Endothelial cell of umbilical vein (primary cell): ENCODE measurements around the gene DLG3. TPM values are rescaled to one million over a fixed set of nuclear protein-coding genes. Genes with fewer than 3 reads are reported as not detected.

Experiments
- BruUV-seq: library from RNA; stranded (reverse); fragments of 400-500 nt; replicated peaks from 2 replicates; lab custom pipeline; 2021; lab: Mats Ljungman, UMichigan
- CTCF ChIA-PET: fragments of 300-600, 350-600 bp; sonication (Branson Sonifier 250); formaldehyde crosslinking; loops from one replicate; lab custom pipeline; 2021; ENCODE audit warnings: antibody characterized with exemption, inconsistent platforms; lab: Charles Lee
- POLR2A ChIA-PET: fragments of 300-600, 350-600 bp; sonication (Branson Sonifier 250); formaldehyde crosslinking; loops from one replicate; lab custom pipeline; 2021; ENCODE audit warnings: antibody characterized with exemption, inconsistent platforms; lab: Charles Lee
- DNase-seq: peaks from one replicate; pipeline ENCODE4 v3.0.0-alpha.2; 2011; ENCODE audit warnings: low read depth, low spot score
- FAIRE-seq: peaks from 2 replicates; lab custom pipeline; 2011; peaks lifted over from hg19 to GRCh38; lab: Jason Lieb, UNC
- H2AFZ ChIP-seq: 2 replicates; pipeline ENCODE4 v1.6.0; 2012; ENCODE audit warnings: low read depth, low read length, control low read depth, inconsistent platforms
- H3K27ac ChIP-seq: 2 replicates; pipeline ENCODE4 v1.5.1; 2011; ENCODE audit warnings: low read depth, mild to moderate bottlenecking, control low read depth, low read length, moderate library complexity; ENCODE audit not compliant: insufficient read depth
- H3K27me3 ChIP-seq, 2 experiments: 2 replicates each; pipeline versions ENCODE4 v1.6.0 to v1.6.1; 2011; ENCODE audit warnings: low read length in 2 of 2, mixed read lengths in 1 of 2; ENCODE audit not compliant: control insufficient read depth in 2 of 2, insufficient read depth in 2 of 2
- H3K36me3 ChIP-seq, 2 experiments: 2 replicates in 1 of 2; 3 replicates in 1 of 2; pipeline ENCODE4 v1.5.1; 2011; ENCODE audit warnings: low read length in 2 of 2, mild to moderate bottlenecking in 1 of 2, moderate library complexity in 1 of 2; ENCODE audit not compliant: control insufficient read depth in 2 of 2, insufficient read depth in 2 of 2; ENCODE audit errors: extremely low read depth in 1 of 2
- H3K4me1 ChIP-seq: 3 replicates; pipeline ENCODE4 v1.5.1; 2011; ENCODE audit warnings: mild to moderate bottlenecking, low read length; ENCODE audit not compliant: control insufficient read depth, insufficient read depth; ENCODE audit errors: extremely low read depth
- H3K4me2 ChIP-seq: 2 replicates; pipeline ENCODE4 v1.6.1; 2011; ENCODE audit warnings: low read length, control low read depth, mixed read lengths; ENCODE audit not compliant: insufficient read depth
- H3K4me3 ChIP-seq, 3 experiments: fragments of 200-600 bp in 1 of 3; sonication (generic), shearing (Covaris generic) in 1 of 3; replicated peaks in 1 of 3; 2 replicates each; pipeline ENCODE4 v1.5.1; 2011 to 2016; ENCODE audit warnings: control low read depth in 3 of 3, low read length in 3 of 3, mild to moderate bottlenecking in 2 of 3, inconsistent platforms in 1 of 3, low read depth in 1 of 3, moderate library complexity in 1 of 3; ENCODE audit not compliant: insufficient read depth in 1 of 3
- H3K79me2 ChIP-seq: 2 replicates; pipeline ENCODE4 v1.6.0; 2012; ENCODE audit warnings: low read length, inconsistent platforms; ENCODE audit not compliant: control insufficient read depth, insufficient read depth
- H3K9ac ChIP-seq: replicated peaks from 2 replicates; pipeline ENCODE3; 2011; ENCODE audit warnings: low read length, control low read depth; ENCODE audit not compliant: insufficient read depth; ENCODE audit errors: extremely low read depth
- H3K9me1 ChIP-seq: replicated peaks from 3 replicates; pipeline ENCODE4 v1.6.0; 2011; ENCODE audit warnings: mild to moderate bottlenecking, low read length; ENCODE audit not compliant: control insufficient read depth, insufficient read depth; ENCODE audit errors: extremely low read depth
- H3K9me3 ChIP-seq: replicated peaks from 2 replicates; pipeline ENCODE4 v1.5.1; 2012; ENCODE audit warnings: low read length, inconsistent platforms; ENCODE audit not compliant: control insufficient read depth, insufficient read depth
- H4K20me1 ChIP-seq: replicated peaks from 2 replicates; pipeline ENCODE3; 2011; ENCODE audit warnings: mild to moderate bottlenecking, low read length; ENCODE audit not compliant: control insufficient read depth, insufficient read depth; ENCODE audit errors: extremely low read depth
- EZH2 ChIP-seq: IDR thresholded peaks from 2 replicates; pipeline ENCODE4 v1.6.1; 2012; ENCODE audit warnings: borderline replicate concordance, low read depth, mild to moderate bottlenecking, moderate library complexity, low read length, inconsistent platforms; ENCODE audit not compliant: severe bottlenecking
- FOS ChIP-seq: IDR thresholded peaks from 2 replicates; pipeline ENCODE4 v1.6.1; 2011; ENCODE audit warnings: mild to moderate bottlenecking, low read length, moderate library complexity, borderline replicate concordance; ENCODE audit not compliant: insufficient read depth
- GATA2 ChIP-seq: IDR thresholded peaks from 2 replicates; pipeline ENCODE4 v1.7.0; 2011; ENCODE audit warnings: low read depth, mild to moderate bottlenecking, moderate library complexity, mixed read lengths, low read length; ENCODE audit not compliant: insufficient read length, insufficient read depth
- JUN ChIP-seq: IDR thresholded peaks from 2 replicates; pipeline ENCODE4 v1.6.1; 2011; ENCODE audit warnings: borderline replicate concordance, low read depth; ENCODE audit not compliant: insufficient read length, insufficient read depth
- MYC ChIP-seq: IDR thresholded peaks from one replicate; pipeline ENCODE4 v1.6.1; 2011; ENCODE audit warnings: mild to moderate bottlenecking, low read depth, low read length
- POLR2A ChIP-seq: IDR thresholded peaks from 2 replicates; pipeline ENCODE4 v1.6.1; 2012; ENCODE audit warnings: low read depth, mild to moderate bottlenecking, control low read depth, low read length
- POLR2AphosphoS5 ChIP-seq: IDR thresholded peaks from 2 replicates; pipeline ENCODE4 v1.6.1; 2012; ENCODE audit warnings: low read depth, mild to moderate bottlenecking, control low read depth, low read length, moderate library complexity; ENCODE audit not compliant: insufficient read depth
- dilution Hi-C: fragments of 300-500 bp; cut with MboI; formaldehyde crosslinking; loops from one replicate; pipeline ENCODE4 v1.15.0; 2019; ENCODE audit warnings: low sequenced_read_pairs; ENCODE audit not compliant: extremely low pct_ligation_motif_present
- intact Hi-C: fragments of 100-400 bp; cut with micrococcal nuclease; formaldehyde crosslinking; loops from one replicate; pipeline ENCODE4 v1.10.0; 2022
- polyA plus RNA-seq, 4 experiments: library from polyadenylated mRNA; depleted of rRNA in 3 of 4; stranded (reverse) in 3 of 4; unstranded in 1 of 4; fragments of >200 nt; gene quantifications; 2 replicates each; pipeline versions ENCODE4 v1.2.1 to v1.2.3, GENCODE V29; 2011 to 2012; ENCODE audit warnings: missing spikeins in 1 of 4
- total RNA-seq: library from RNA; stranded (reverse); gene quantifications from 2 replicates; pipeline ENCODE4 v1.2.3, GENCODE V29; 2021
- TF ChIP-seq, protein P1 (sequence below), 2 donors: IDR thresholded peaks; 1 replicate in 1 of 2; 2 replicates in 1 of 2; pipeline ENCODE4 v1.5.1; 2011; ENCODE audit warnings: low read length in 2 of 2, mild to moderate bottlenecking in 2 of 2, moderate library complexity in 2 of 2, control low read depth in 1 of 2, inconsistent platforms in 1 of 2, low read depth in 1 of 2; ENCODE audit not compliant: insufficient read depth in 1 of 2; ENCODE audit errors: extremely low read depth in 1 of 2
- TF ChIP-seq, protein P2 (sequence below): IDR thresholded peaks from 2 replicates; pipeline ENCODE4 v1.6.1; 2011; ENCODE audit not compliant: insufficient read depth, insufficient read length

Gene DLG3
- total and polyA plus RNA-seq, 2 donors (not counting 3 experiments of a cell fraction or from before 2014, with no cell fraction given) = 1.2 to 3.2 TPM

DNA sequence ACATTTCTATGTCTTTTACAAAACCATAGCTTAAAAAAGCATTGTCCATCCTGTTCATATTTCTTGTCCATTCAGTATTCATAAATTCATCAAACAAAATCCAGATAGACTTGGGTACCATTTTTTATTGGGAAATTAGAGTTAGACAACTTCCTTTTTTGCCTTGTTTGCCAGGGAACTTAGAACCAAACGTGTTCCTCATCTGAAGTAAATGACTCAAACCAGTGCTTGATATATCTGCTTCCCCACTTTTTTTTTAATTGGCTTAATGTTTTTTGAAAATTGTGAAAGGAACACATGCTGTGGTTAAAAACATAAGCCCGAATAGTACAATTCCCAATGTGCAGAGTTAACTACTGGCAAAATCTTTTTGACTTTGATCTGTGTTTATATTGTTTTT, 44.2 kb downstream of the DLG3 start:
- Histone ChIP-seq H3K27me3 (no peaks in the 10 kb centered on the region), H3K9me1 (no peaks in the 10 kb centered on the region), H3K4me2 (no peak overlapping the region), H3K27ac (no peak overlapping the region), H3K4me3 (no peak overlapping the region), H3K9me3 (no peaks in the 10 kb centered on the region), H2AFZ (no peak overlapping the region), H3K79me2 (no peaks in the 10 kb centered on the region), H4K20me1 (no peaks in the 10 kb centered on the region), H3K36me3 (no peaks in the 10 kb centered on the region), H3K4me1 (no peaks in the 10 kb centered on the region), H3K9ac (no peak overlapping the region)
- DNase-seq = no peak
- TF ChIP-seq, protein P1, sequence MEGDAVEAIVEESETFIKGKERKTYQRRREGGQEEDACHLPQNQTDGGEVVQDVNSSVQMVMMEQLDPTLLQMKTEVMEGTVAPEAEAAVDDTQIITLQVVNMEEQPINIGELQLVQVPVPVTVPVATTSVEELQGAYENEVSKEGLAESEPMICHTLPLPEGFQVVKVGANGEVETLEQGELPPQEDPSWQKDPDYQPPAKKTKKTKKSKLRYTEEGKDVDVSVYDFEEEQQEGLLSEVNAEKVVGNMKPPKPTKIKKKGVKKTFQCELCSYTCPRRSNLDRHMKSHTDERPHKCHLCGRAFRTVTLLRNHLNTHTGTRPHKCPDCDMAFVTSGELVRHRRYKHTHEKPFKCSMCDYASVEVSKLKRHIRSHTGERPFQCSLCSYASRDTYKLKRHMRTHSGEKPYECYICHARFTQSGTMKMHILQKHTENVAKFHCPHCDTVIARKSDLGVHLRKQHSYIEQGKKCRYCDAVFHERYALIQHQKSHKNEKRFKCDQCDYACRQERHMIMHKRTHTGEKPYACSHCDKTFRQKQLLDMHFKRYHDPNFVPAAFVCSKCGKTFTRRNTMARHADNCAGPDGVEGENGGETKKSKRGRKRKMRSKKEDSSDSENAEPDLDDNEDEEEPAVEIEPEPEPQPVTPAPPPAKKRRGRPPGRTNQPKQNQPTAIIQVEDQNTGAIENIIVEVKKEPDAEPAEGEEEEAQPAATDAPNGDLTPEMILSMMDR (IDR thresholded peaks at IDR 0.05; ENCODE audit: extremely low read depth in 1 of 2, insufficient read depth in 1 of 2, low read depth in 1 of 2, low read length in 2 of 2) = no peak
- TF ChIP-seq POLR2AphosphoS5 (no peak), FOS (no peak), GATA2 (no peak), JUN (no peak), EZH2 (no peak), MYC (no peak), POLR2A (no peak)
- TF ChIP-seq, protein P2, sequence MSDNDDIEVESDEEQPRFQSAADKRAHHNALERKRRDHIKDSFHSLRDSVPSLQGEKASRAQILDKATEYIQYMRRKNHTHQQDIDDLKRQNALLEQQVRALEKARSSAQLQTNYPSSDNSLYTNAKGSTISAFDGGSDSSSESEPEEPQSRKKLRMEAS = no peak
- intact Hi-C loops = no loop called here
- ChIA-PET POLR2A (no interaction called here), CTCF (no interaction called here)
- no peak for FAIRE-seq
- dilution Hi-C loops = no loop called here
- no TSS peak for BruUV-seq
